CD8-positive, alpha-beta memory T cell (primary cell): ENCODE data around the gene GLIPR1. TPM values are rescaled to one million over a fixed set of nuclear protein-coding genes. Genes with fewer than 3 reads are reported as not detected.

ENCODE experiments used
- CTCF ChIA-PET: fragments of 350-600 bp; sonication (Branson Sonifier 250); formaldehyde crosslinking; loops from one replicate; lab custom pipeline; 2021; ENCODE audit warnings: antibody characterized with exemption; lab: Charles Lee
- POLR2A ChIA-PET: fragments of 350-600 bp; sonication (Branson Sonifier 250); formaldehyde crosslinking; loops from one replicate; lab custom pipeline; 2021; ENCODE audit warnings: antibody characterized with exemption; lab: Charles Lee
- DNase-seq, 5 donors: peaks; one replicate each; pipeline versions ENCODE4 v3.0.0 to v3.0.0-alpha.2; 2020 to 2022; ENCODE audit warnings: mixed read lengths in 1 of 5
- H3K27ac ChIP-seq: one replicate; pipeline ENCODE4 v1.7.0; 2013; ENCODE audit warnings: low read depth, mild to moderate bottlenecking, low read length, moderate library complexity
- H3K27me3 ChIP-seq: 2 replicates; pipeline ENCODE4 v1.7.0; 2013; ENCODE audit warnings: low read length, mild to moderate bottlenecking; ENCODE audit not compliant: insufficient read depth, poor library complexity, severe bottlenecking
- H3K36me3 ChIP-seq: 2 replicates; pipeline ENCODE4 v1.7.0; 2013; ENCODE audit warnings: mild to moderate bottlenecking, low read length, moderate library complexity; ENCODE audit not compliant: insufficient read depth
- H3K4me1 ChIP-seq: 2 replicates; pipeline ENCODE4 v1.7.0; 2013; ENCODE audit warnings: mild to moderate bottlenecking, low read length, moderate library complexity; ENCODE audit not compliant: insufficient read depth
- H3K4me3 ChIP-seq: 2 replicates; pipeline ENCODE4 v1.7.0; 2013; ENCODE audit warnings: mild to moderate bottlenecking, low read length
- H3K9me3 ChIP-seq: 2 replicates; pipeline ENCODE4 v1.7.0; 2013; ENCODE audit warnings: mild to moderate bottlenecking, low read length
- H3K27ac Mint-ChIP-seq, 8 donors: one replicate each; pipeline ENCODE4 v1.8.0; 2020 to 2021; ENCODE audit warnings: mixed read lengths in 8 of 8, mild to moderate bottlenecking in 6 of 8, inconsistent platforms in 3 of 8, moderate library complexity in 3 of 8
- H3K27me3 Mint-ChIP-seq, 2 donors: one replicate each; pipeline ENCODE4 v1.8.0; 2020 to 2021; ENCODE audit warnings: mixed read lengths in 2 of 2, mild to moderate bottlenecking in 1 of 2, moderate library complexity in 1 of 2
- H3K36me3 Mint-ChIP-seq, 3 donors: one replicate each; pipeline ENCODE4 v1.8.0; 2020 to 2021; ENCODE audit warnings: mixed read lengths in 3 of 3, inconsistent platforms in 1 of 3, mild to moderate bottlenecking in 1 of 3
- H3K4me1 Mint-ChIP-seq, 3 donors: one replicate each; pipeline ENCODE4 v1.8.0; 2020 to 2021; ENCODE audit warnings: mixed read lengths in 3 of 3, inconsistent platforms in 1 of 3, mild to moderate bottlenecking in 1 of 3
- H3K4me3 Mint-ChIP-seq, 7 donors: one replicate each; pipeline ENCODE4 v1.8.0; 2020 to 2021; ENCODE audit warnings: mixed read lengths in 7 of 7, mild to moderate bottlenecking in 6 of 7, moderate library complexity in 4 of 7, inconsistent platforms in 2 of 7
- H3K9me3 Mint-ChIP-seq, 5 donors: one replicate each; pipeline ENCODE4 v1.8.0; 2020 to 2022; ENCODE audit warnings: mixed read lengths in 5 of 5, mild to moderate bottlenecking in 3 of 5, moderate library complexity in 2 of 5, inconsistent platforms in 1 of 5
- polyA plus RNA-seq: library from polyadenylated mRNA; unstranded; fragments of 300-500 nt; fragmentation: Illumina TruSeq; gene quantifications from one replicate; pipeline ENCODE4 v1.2.3, GENCODE V29; 2021
- total RNA-seq, 2 experiments: library from RNA; stranded (reverse); gene quantifications; one replicate each; pipeline ENCODE4 v1.2.3, GENCODE V29; 2021

The GLIPR1 gene
- total and polyA plus RNA-seq, 3 experiments from 2014 or later: 22.2 to 202 (median 22.8) TPM

GRCh38 chr12:75533239-75533638, 52.7 kb downstream of the GLIPR1 start:
- H3K9me3 ChIP-seq: no peaks in the 10 kb centered on the region
- H3K27ac Mint-ChIP-seq: no peak overlapping the region
- CTCF ChIA-PET: interaction anchor here (1.1 kb wide), 1 partner anchor 504 kb away, joined by 3 read pairs; no protein-coding TSS in a partner anchor
- H3K4me3 ChIP-seq: no peak overlapping the region
- H3K36me3 Mint-ChIP-seq: no peaks in the 10 kb centered on the region
- DNase-seq: no peak
- no peaks in the 10 kb centered on the region for H3K4me1 Mint-ChIP-seq
- H3K9me3 Mint-ChIP-seq: no peaks in the 10 kb centered on the region
- no peaks in the 10 kb centered on the region for H3K4me1 ChIP-seq
- H3K4me3 Mint-ChIP-seq: no peak overlapping the region
- no peak overlapping the region for H3K27ac ChIP-seq
- peaks cover 3 to 13% of the 10 kb centered on the region in 2 donors for H3K27me3 Mint-ChIP-seq
- H3K36me3 ChIP-seq: no peaks in the 10 kb centered on the region
- POLR2A ChIA-PET: no interaction called here
- no peaks in the 10 kb centered on the region for H3K27me3 ChIP-seq

GRCh38 chr12:75539889-75540288, 59.3 kb downstream of the GLIPR1 start:
- no peaks in the 10 kb centered on the region for H3K36me3 ChIP-seq
- no peak overlapping the region for H3K4me3 Mint-ChIP-seq
- no peak overlapping the region for H3K27ac Mint-ChIP-seq
- DNase-seq: no peak
- no peak overlapping the region for H3K4me3 ChIP-seq
- no peak overlapping the region for H3K27ac ChIP-seq
- H3K36me3 Mint-ChIP-seq: no peaks in the 10 kb centered on the region
- no peaks in the 10 kb centered on the region for H3K4me1 Mint-ChIP-seq
- H3K9me3 Mint-ChIP-seq: no peaks in the 10 kb centered on the region
- H3K4me1 ChIP-seq: no peaks in the 10 kb centered on the region
- peaks cover 7 to 12% of the 10 kb centered on the region in 2 donors for H3K27me3 Mint-ChIP-seq
- ChIA-PET CTCF (no interaction called here), POLR2A (no interaction called here)
- H3K9me3 ChIP-seq: no peaks in the 10 kb centered on the region
- no peaks in the 10 kb centered on the region for H3K27me3 ChIP-seq

GRCh38 chr12:75542942-75543341, 62.4 kb downstream of the GLIPR1 start:
- H3K27me3 ChIP-seq: no peaks in the 10 kb centered on the region
- no peaks in the 10 kb centered on the region for H3K9me3 ChIP-seq
- no peaks in the 10 kb centered on the region for H3K4me1 ChIP-seq
- H3K36me3 Mint-ChIP-seq: no peaks in the 10 kb centered on the region
- H3K4me1 Mint-ChIP-seq: no peaks in the 10 kb centered on the region
- H3K4me3 ChIP-seq: no peak overlapping the region
- CTCF ChIA-PET: interaction anchor here (0.9 to 1.2 kb wide), 2 partner anchors 489 to 494 kb away, joined by 3 to 5 read pairs; partner anchors contain the start of gene PHLDA1
- H3K27ac ChIP-seq: no peak overlapping the region
- H3K36me3 ChIP-seq: no peaks in the 10 kb centered on the region
- DNase-seq: no peak
- H3K27me3 Mint-ChIP-seq: peaks cover 7 to 26% of the 10 kb centered on the region in 2 donors
- no peak overlapping the region for H3K27ac Mint-ChIP-seq
- no peak overlapping the region for H3K4me3 Mint-ChIP-seq
- POLR2A ChIA-PET: no interaction called here
- H3K9me3 Mint-ChIP-seq: no peaks in the 10 kb centered on the region

GRCh38 chr12:75543529-75543928, 63.0 kb downstream of the GLIPR1 start:
- POLR2A ChIA-PET: no interaction called here

GRCh38 chr12:75545636-75546035, 65.1 kb downstream of the GLIPR1 start:
- no peaks in the 10 kb centered on the region for H3K4me1 ChIP-seq
- Mint-ChIP-seq H3K27me3 (peaks cover 6 to 52% of the 10 kb centered on the region in 2 donors), H3K27ac (no peak overlapping the region), H3K36me3 (peaks cover 0 to 2% (median 0%) of the 10 kb centered on the region in 3 donors), H3K4me3 (no peak overlapping the region), H3K9me3 (no peaks in the 10 kb centered on the region), H3K4me1 (no peaks in the 10 kb centered on the region)
- no peak overlapping the region for H3K4me3 ChIP-seq
- CTCF ChIA-PET: no interaction called here
- H3K36me3 ChIP-seq: no peaks in the 10 kb centered on the region
- no peak overlapping the region for H3K27ac ChIP-seq
- no peaks in the 10 kb centered on the region for H3K27me3 ChIP-seq
- no peak for DNase-seq
- POLR2A ChIA-PET: no interaction called here
- H3K9me3 ChIP-seq: no peaks in the 10 kb centered on the region

More at GRCh38 chr12:75543529-75543928, 63.0 kb downstream of the GLIPR1 start:
- Histone ChIP-seq H3K36me3 (no peaks in the 10 kb centered on the region), H3K27me3 (no peaks in the 10 kb centered on the region), H3K27ac (no peak overlapping the region), H3K9me3 (no peaks in the 10 kb centered on the region), H3K4me1 (no peaks in the 10 kb centered on the region), H3K4me3 (no peak overlapping the region)
- no peak for DNase-seq
- Mint-ChIP-seq H3K9me3 (no peaks in the 10 kb centered on the region), H3K4me3 (no peak overlapping the region), H3K4me1 (no peaks in the 10 kb centered on the region), H3K27me3 (peaks cover 5 to 32% of the 10 kb centered on the region in 2 donors), H3K27ac (no peak overlapping the region), H3K36me3 (no peaks in the 10 kb centered on the region)
- CTCF ChIA-PET: interaction anchor here (1.2 kb wide), 1 partner anchor 16 kb away, joined by 4 read pairs; no protein-coding TSS in a partner anchor

GRCh38 chr12:75548879-75549278, 68.3 kb downstream of the GLIPR1 start:
- Histone ChIP-seq H3K9me3 (no peaks in the 10 kb centered on the region), H3K36me3 (no peaks in the 10 kb centered on the region), H3K27me3 (no peaks in the 10 kb centered on the region), H3K27ac (no peak overlapping the region), H3K4me1 (no peaks in the 10 kb centered on the region), H3K4me3 (no peak overlapping the region)
- Mint-ChIP-seq H3K27ac (no peak overlapping the region), H3K36me3 (peaks cover 0 to 2% (median 0%) of the 10 kb centered on the region in 3 donors), H3K9me3 (no peaks in the 10 kb centered on the region), H3K27me3 (peaks cover 8 to 59% of the 10 kb centered on the region in 2 donors), H3K4me3 (no peak overlapping the region), H3K4me1 (no peaks in the 10 kb centered on the region)
- CTCF ChIA-PET: no interaction called here
- no peak for DNase-seq
- POLR2A ChIA-PET: no interaction called here

GRCh38 chr12:75549989-75550388, 69.4 kb downstream of the GLIPR1 start:
- CTCF ChIA-PET: no interaction called here
- Histone ChIP-seq H3K27ac (no peak overlapping the region), H3K9me3 (no peaks in the 10 kb centered on the region), H3K36me3 (no peaks in the 10 kb centered on the region), H3K4me1 (no peaks in the 10 kb centered on the region), H3K4me3 (no peak overlapping the region), H3K27me3 (no peaks in the 10 kb centered on the region)
- Mint-ChIP-seq H3K4me1 (no peaks in the 10 kb centered on the region), H3K4me3 (no peak overlapping the region), H3K27me3 (peaks cover 4 to 50% of the 10 kb centered on the region in 2 donors), H3K27ac (no peak overlapping the region), H3K9me3 (no peaks in the 10 kb centered on the region), H3K36me3 (peaks cover 0 to 2% (median 0%) of the 10 kb centered on the region in 3 donors)
- POLR2A ChIA-PET: no interaction called here
- no peak for DNase-seq

- no peaks in the 10 kb centered on the region for H3K4me1 Mint-ChIP-seq
- POLR2A ChIA-PET: no interaction called here
These were observed 70.1 kb downstream of the GLIPR1 start for GRCh38 chr12:75550401-75551240.

More at GRCh38 chr12:75550401-75551240, 70.1 kb downstream of the GLIPR1 start:
- H3K27me3 Mint-ChIP-seq: peaks cover 4 to 49% of the 10 kb centered on the region in 2 donors
- no peaks in the 10 kb centered on the region for H3K27me3 ChIP-seq
- no peaks in the 10 kb centered on the region for H3K4me1 ChIP-seq
- DNase-seq: no peak
- CTCF ChIA-PET: no interaction called here
- H3K9me3 ChIP-seq: no peaks in the 10 kb centered on the region
- H3K27ac ChIP-seq: no peak overlapping the region
- no peak overlapping the region for H3K4me3 Mint-ChIP-seq
- H3K4me3 ChIP-seq: no peak overlapping the region
- H3K27ac Mint-ChIP-seq: no peak overlapping the region
- H3K36me3 Mint-ChIP-seq: peaks cover 0 to 2% (median 0%) of the 10 kb centered on the region in 3 donors
- H3K9me3 Mint-ChIP-seq: no peaks in the 10 kb centered on the region
- H3K36me3 ChIP-seq: no peaks in the 10 kb centered on the region
